NCI-H510A treated with DMSO at 0.1 percent for 48 hours (cell line): ENCODE data around the gene RBM15B.

ENCODE experiments used
- DNase-seq: peaks from one replicate; lab custom pipeline; 2025; lab: John Stamatoyannopoulos, UW

Gene RBM15B

GRCh38 chr3:51391566-51392354 lies 675 bp downstream of the RBM15B start:
- no peak for DNase-seq

- no peak for DNase-seq
Measured at GRCh38 chr3:51392355-51393133, 1.5 kb downstream of the RBM15B start.

GRCh38 chr3:51393134-51393495 lies 2.0 kb downstream of the RBM15B start:
- no peak for DNase-seq

GRCh38 chr3:51393564-51393963 lies 2.5 kb downstream of the RBM15B start:
- no peak for DNase-seq

DNA sequence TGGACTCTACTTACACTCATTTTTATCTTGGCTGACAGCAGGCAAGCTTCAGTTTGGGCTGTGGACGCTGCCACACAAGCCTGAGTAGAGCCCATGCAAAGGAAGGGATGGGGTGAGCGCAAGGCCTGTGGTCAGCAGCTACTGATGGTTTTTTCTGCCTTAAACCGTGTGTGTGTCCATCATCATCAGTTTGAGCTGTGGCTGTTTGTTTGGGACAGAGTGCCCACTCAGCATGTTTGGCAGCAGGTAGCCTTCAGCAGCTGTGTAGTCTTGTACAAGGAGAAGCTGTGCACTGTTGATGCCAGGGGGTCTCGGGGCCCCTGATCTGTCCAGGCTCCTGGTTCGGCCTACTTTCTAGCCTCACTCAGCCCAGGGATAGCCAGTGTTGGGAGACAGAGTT lies 3.5 kb downstream of the RBM15B start:
- DNase-seq = no peak

- no peak for DNase-seq
Measured at GRCh38 chr3:51395493-51396213, 4.6 kb downstream of the RBM15B start.

DNA sequence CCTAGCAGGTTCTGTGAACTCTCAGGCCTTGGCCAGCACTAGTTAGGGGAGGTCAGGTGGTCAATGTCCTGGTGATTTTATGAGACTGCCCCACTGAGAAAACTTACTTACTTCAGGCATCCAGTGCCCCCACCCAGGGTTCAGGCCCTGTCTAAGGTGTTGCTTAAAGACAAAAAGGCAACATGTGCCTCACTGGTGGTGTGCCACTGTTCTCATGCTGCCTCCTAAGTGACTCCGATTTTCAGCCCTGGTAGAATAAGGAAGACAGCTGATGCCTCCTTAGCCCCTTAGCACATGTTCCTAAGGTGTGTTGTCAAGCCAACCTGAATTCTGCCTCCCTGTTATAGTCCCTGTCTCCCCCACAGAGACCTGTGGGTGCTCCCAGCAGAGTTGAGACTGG lies 5.3 kb downstream of the RBM15B start:
- no peak for DNase-seq

GRCh38 chr3:51397392-51397791 lies 6.3 kb downstream of the RBM15B start:
- no peak for DNase-seq

DNA sequence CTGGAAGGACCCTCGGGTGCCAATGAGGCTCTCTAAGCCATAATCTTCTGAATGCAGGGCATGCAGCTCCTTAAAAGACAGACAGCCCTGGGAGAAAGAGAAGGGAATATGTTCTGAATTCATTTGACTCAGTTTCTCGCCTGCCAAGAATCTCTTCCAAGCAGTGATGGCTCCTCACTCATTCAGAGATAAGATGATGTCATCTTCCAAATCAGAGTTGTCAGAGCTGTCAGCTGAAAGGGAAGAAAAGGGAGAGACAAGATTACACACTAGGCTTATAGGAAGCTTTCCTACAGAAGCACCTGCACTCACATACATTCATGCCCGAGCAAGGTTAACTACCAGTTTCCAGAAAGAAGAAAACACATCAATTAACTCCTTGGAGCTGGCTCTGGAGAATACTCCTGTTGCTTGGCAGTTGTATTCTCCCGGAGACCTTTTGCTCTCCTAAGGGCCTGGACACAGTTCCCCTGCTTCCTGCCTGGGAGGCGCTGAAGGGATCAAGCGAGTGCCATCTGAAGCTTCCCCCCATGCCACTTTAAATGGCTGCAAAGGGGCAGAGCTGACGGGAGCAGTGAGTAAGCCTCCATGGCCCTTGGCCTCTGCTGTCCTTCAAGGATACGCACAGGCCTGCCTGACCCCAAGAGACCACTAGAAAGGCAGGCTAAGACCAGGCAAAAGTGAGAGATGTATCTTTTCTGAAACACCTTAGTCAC lies 7.7 kb downstream of the RBM15B start:
- no peak for DNase-seq

GRCh38 chr3:51400166-51400565 lies 9.1 kb downstream of the RBM15B start:
- DNase-seq = no peak

DNA sequence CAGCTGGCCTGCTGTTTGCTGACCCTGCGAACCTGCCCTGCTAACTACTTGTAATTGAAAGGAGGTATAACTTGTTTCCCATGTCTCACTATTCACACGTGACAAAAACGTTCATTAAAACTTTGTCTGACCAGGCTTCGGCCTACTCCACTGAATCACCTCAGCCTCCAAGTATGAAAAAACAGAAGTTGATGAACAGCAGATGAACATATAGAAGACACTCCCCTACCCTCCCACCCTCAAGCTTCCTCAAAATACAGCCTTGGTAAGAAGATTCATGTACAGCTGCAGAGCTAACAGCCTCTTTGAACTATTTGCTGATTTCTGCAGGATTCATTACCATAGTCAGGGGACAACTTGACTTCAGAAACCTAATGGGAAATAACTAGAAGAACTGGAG lies 10.7 kb downstream of the RBM15B start:
- no peak for DNase-seq

DNA sequence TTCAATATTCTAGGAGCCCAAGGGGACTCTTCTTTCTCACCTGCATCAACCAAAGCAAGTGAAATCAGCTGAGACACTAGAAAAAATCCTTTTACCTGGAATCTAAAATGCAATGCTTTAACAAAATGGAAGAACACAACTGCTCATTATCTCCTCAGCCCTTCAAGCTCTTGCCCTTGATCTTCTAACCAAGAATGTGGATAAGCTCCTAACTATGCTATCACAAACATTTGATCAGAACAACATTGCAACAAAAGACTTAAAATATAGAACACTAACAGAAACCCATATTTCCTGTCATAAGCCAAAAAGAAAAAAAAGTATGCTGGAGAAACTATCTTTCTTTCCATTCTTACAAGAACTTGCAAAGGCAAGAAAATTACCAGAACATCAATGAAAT lies 12.6 kb downstream of the RBM15B start:
- DNase-seq = no peak

- DNase-seq = no peak
Measured at GRCh38 chr3:51408021-51408420, 16.9 kb downstream of the RBM15B start.

GRCh38 chr3:51408813-51409212 lies 17.7 kb downstream of the RBM15B start:
- DNase-seq = no peak

GRCh38 chr3:51422211-51422610 lies 31.1 kb downstream of the RBM15B start:
- no peak for DNase-seq

GRCh38 chr3:51426921-51427320 lies 35.8 kb downstream of the RBM15B start:
- no peak for DNase-seq

DNA sequence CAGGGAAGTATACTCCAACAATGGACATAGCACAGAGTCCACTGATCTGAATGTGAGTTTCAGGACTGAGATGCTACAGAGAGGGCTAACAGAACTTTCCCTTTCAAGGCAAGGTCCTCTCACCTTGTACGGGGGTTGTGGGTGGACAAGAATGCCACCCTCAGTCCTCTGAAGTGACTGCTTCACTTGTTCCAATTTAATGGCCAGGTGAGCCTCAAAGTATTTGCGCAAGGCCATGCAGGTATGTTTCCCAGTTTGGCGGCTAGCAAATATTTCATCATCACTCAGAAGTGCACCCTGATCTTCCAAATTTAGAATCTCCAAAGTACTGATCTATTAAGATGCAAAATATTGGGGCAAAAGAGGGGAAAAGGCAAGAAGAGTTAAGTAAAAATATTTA lies 38.1 kb downstream of the RBM15B start:
- no peak for DNase-seq

- no peak for DNase-seq
Measured at GRCh38 chr3:51434110-51434509, 43.0 kb downstream of the RBM15B start.

GRCh38 chr3:51434746-51435327 lies 43.8 kb downstream of the RBM15B start:
- peak; percentile 25 for DNase-seq

DNA sequence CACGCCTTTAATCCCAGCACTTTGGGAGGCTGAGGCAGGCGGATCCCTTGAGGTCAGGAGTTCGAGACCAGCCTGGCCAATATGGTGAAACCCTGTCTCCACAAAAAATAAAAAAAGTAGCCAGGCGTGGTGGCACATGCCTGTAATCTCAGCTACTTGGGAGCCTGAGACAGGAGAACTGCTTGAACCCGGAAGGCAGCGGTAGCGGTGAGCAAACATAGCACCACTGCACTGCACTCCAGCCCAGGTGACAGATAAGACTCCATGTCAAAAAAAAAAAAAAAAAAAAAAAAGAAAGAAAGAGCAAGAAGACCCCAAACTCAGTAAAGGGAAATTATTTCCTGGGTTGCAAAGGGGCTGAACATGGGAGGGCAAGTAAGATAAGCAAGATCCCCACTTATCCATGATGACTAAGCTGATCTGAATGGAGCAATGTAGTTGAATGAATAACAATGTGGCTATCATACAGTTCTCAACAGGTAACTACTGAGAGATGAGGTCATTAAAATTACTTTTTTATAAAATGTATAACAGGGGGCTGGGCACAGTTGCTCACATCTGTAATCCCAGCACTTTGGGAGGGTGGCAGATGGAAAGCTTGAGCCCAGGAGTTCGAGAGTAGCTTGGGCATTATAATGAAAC lies 46.0 kb downstream of the RBM15B start:
- no peak for DNase-seq

DNA sequence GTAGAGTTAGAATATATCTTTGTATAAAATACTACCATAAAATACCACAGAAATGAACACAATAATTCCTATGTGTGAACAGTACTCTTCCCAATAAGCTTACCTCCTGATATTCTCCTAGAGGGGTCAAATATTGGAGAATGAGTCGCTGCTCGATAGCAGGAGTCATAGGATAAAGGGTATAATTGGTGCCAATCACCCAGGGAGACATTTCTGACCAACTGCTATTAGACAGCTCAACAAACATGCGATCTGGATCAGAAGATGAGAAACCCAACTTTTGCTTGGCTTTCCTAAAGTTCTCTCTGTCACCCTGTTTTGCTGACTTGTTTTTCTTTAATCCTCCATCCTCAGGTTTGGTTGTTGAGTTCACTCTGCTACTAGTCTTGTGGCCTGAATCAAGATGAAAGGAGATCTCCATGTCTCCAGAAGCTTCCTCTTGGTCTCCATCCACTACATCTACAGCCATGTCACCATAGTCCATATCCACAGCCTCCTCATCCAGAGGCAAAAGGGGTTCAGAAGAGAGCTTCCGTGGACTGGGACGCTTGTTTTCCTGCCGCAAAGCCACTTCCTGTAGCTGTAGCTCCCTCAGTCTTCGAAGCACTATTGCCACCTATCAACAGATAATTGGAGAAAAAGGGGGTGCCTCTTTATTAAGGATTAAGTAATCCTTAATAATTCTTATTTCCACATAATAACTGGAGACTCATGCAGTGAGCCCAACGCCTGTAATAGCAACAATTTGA lies 50.4 kb downstream of the RBM15B start:
- DNase-seq = no peak
